Tibial nerve (tissue), 4 donors: ENCODE results near the gene CCDC85C. TPM values are rescaled to one million over a fixed set of nuclear protein-coding genes. Genes with fewer than 3 reads are reported as not detected.

ENCODE experiments used
- DNase-seq, 2 donors: peaks; one replicate each; pipeline ENCODE4 v3.0.0-alpha.2; 2019; ENCODE audit warnings: low spot score in 2 of 2
- H3K27ac ChIP-seq, 4 donors: fragments of 200-600 bp; sonication (generic) in 3 of 4; one replicate each; pipeline ENCODE4 v1.5.1; 2017 to 2019; ENCODE audit warnings: mild to moderate bottlenecking in 1 of 4
- H3K27me3 ChIP-seq, 2 donors: fragments of 200-600 bp; sonication (generic) in 1 of 2; one replicate each; pipeline versions ENCODE4 v1.5.1 to v1.6.0; 2017 to 2019
- H3K36me3 ChIP-seq, 3 donors: fragments of 200-600 bp; sonication (generic); one replicate each; pipeline ENCODE4 v1.5.1; 2018 to 2019
- H3K4me1 ChIP-seq, 4 donors: fragments of 200-600 bp; sonication (generic) in 3 of 4; one replicate each; pipeline ENCODE4 v1.5.1; 2017 to 2019
- H3K4me3 ChIP-seq, 4 donors: fragments of 200-600 bp; sonication (generic) in 3 of 4; one replicate each; pipeline ENCODE4 v1.5.1; 2017 to 2019; ENCODE audit warnings: mild to moderate bottlenecking in 1 of 4, moderate library complexity in 1 of 4
- H3K9me3 ChIP-seq, 4 donors: fragments of 200-600 bp; sonication (generic) in 3 of 4; one replicate each; pipeline ENCODE4 v1.5.1; 2017 to 2019
- CTCF ChIP-seq, 5 experiments: fragments of 200-600 bp in 3 of 5; fragments of 450-650 bp in 2 of 5; sonication (generic) in 3 of 5; IDR thresholded peaks; one replicate each; pipeline ENCODE4 v1.5.1; 2016 to 2019; ENCODE audit warnings: antibody characterized with exemption in 5 of 5, mild to moderate bottlenecking in 3 of 5, moderate library complexity in 2 of 5
- EP300 ChIP-seq, 2 donors: sonication (generic); formaldehyde crosslinking; IDR thresholded peaks; one replicate each; pipeline ENCODE4 v1.6.1; 2017; ENCODE audit warnings: antibody characterized with exemption in 2 of 2, mild to moderate bottlenecking in 1 of 2
- POLR2A ChIP-seq, 2 donors: fragments of 450-650 bp; IDR thresholded peaks; one replicate each; pipeline ENCODE4 v1.6.1; 2017; ENCODE audit warnings: antibody characterized with exemption in 2 of 2, mild to moderate bottlenecking in 2 of 2, moderate library complexity in 2 of 2
- WGBS, 2 donors: methylation state at CpG; one replicate each; pipeline ENCODE4 v1.1.5; 2018; 5-methylcytosine and 5-hydroxymethylcytosine counted together
- total RNA-seq, 4 donors: library from RNA; depleted of rRNA; stranded (reverse); fragments of >200 nt; gene quantifications; one replicate each; pipeline ENCODE4 v1.1.0, GENCODE V29; 2016

The CCDC85C gene
- total RNA-seq, 4 donors from 2014 or later: 0.60 to 4.6 (median 1.8) TPM

GRCh38 chr14:99568567-99569560 is 35.1 kb downstream of the CCDC85C start:
- Histone ChIP-seq H3K4me1 (peaks cover 0 to 66% (median 16%) of the 10 kb centered on the region in 4 donors), H3K27ac (no peak overlapping the region)

GRCh38 chr14:99566390-99567354 is 37.3 kb downstream of the CCDC85C start:
- 90 to 92% methylated on average over 19 of the region's 20 CpGs for whole genome bisulfite sequencing, 2 donors

More at GRCh38 chr14:99568567-99569560, 35.1 kb downstream of the CCDC85C start:
- DNase-seq: peak in 1 of 2 donors; percentile 46
- 52 to 66% methylated on average over 10 to 21 of the region's 22 CpGs for WGBS, 2 donors
- Histone ChIP-seq H3K9me3 (no peaks in the 10 kb centered on the region), H3K36me3 (no peaks in the 10 kb centered on the region), H3K27me3 (no peaks in the 10 kb centered on the region), H3K4me3 (no peak overlapping the region)
- TF ChIP-seq EP300 (IDR thresholded peaks at IDR 0.05): no peak
- TF ChIP-seq POLR2A (IDR thresholded peaks at IDR 0.05): no peak
- TF ChIP-seq CTCF (IDR thresholded peaks at IDR 0.05): no peak

GRCh38 chr14:99566009-99566389 is 38.0 kb downstream of the CCDC85C start:
- Histone ChIP-seq H3K36me3 (no peaks in the 10 kb centered on the region), H3K4me1 (peaks cover 0 to 62% (median 18%) of the 10 kb centered on the region in 4 donors), H3K27ac (no peak overlapping the region), H3K27me3 (no peaks in the 10 kb centered on the region), H3K4me3 (no peak overlapping the region), H3K9me3 (no peaks in the 10 kb centered on the region)
- no peak for DNase-seq
- WGBS, 2 donors: 62% methylated on average over 7 of the region's 7 CpGs
- TF ChIP-seq EP300 (IDR thresholded peaks at IDR 0.05): no peak
- no peak for TF ChIP-seq CTCF (IDR thresholded peaks at IDR 0.05)
- TF ChIP-seq POLR2A (IDR thresholded peaks at IDR 0.05): no peak

More at GRCh38 chr14:99566390-99567354, 37.3 kb downstream of the CCDC85C start:
- no peak overlapping the region for H3K27ac ChIP-seq
- no peak for DNase-seq
- H3K4me3 ChIP-seq: no peak overlapping the region
- H3K27me3 ChIP-seq: no peaks in the 10 kb centered on the region
- no peaks in the 10 kb centered on the region for H3K36me3 ChIP-seq
- TF ChIP-seq CTCF (IDR thresholded peaks at IDR 0.05) (no peak), EP300 (IDR thresholded peaks at IDR 0.05) (no peak), POLR2A (IDR thresholded peaks at IDR 0.05) (no peak)
- no peaks in the 10 kb centered on the region for H3K9me3 ChIP-seq
- peaks cover 0 to 63% (median 21%) of the 10 kb centered on the region in 4 donors for H3K4me1 ChIP-seq

DNA sequence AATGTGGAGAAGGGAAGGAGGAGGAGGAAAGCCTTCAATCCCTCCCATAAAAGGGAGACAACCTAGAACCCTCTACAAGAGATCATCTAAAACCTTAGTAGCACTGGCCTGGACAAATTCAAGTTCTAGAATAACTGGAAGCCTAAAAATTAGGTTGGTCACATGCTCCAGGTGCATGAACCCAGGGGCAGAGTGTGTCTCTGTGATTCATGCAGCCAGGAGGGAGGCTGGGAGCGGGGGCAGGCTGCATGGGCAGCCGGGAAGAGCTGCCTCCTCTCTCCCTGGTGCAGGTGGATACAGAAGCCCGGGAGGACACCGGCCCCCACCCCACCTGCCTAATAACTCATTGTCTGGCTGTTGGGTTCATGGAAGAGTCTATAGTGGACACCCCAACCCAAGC is 38.6 kb downstream of the CCDC85C start:
- Histone ChIP-seq H3K36me3 (no peaks in the 10 kb centered on the region), H3K27ac (no peak overlapping the region), H3K9me3 (no peaks in the 10 kb centered on the region), H3K4me1 (peaks cover 0 to 65% (median 18%) of the 10 kb centered on the region in 4 donors), H3K27me3 (no peaks in the 10 kb centered on the region), H3K4me3 (no peak overlapping the region)
- 92 to 96% methylated on average over 3 to 4 of the region's 4 CpGs for WGBS, 2 donors
- TF ChIP-seq POLR2A (IDR thresholded peaks at IDR 0.05) (no peak), CTCF (IDR thresholded peaks at IDR 0.05) (no peak), EP300 (IDR thresholded peaks at IDR 0.05) (no peak)
- DNase-seq: no peak
